Astrocyte of the cerebellum (primary cell): Measurements from ENCODE around the gene IRF2.

Source experiments
- DNase-seq: peaks from one replicate; pipeline ENCODE4 v3.0.0-alpha.2; 2011; ENCODE audit warnings: low read depth
- H3K4me3 ChIP-seq: 2 replicates; pipeline ENCODE4 v1.5.1; 2011; ENCODE audit warnings: mild to moderate bottlenecking, low read depth, low read length, moderate library complexity
- in situ Hi-C: cut with HindIII; loops from 2 replicates; pipeline ENCODE4 v1.10.0; 2017; ENCODE audit warnings: low sequenced_read_pairs
- TF ChIP-seq, protein P1 (sequence below): IDR thresholded peaks from 2 replicates; pipeline ENCODE4 v1.5.1; 2012; ENCODE audit warnings: low read length, low read depth, moderate library complexity, mild to moderate bottlenecking; ENCODE audit errors: missing control alignments

Gene IRF2

DNA sequence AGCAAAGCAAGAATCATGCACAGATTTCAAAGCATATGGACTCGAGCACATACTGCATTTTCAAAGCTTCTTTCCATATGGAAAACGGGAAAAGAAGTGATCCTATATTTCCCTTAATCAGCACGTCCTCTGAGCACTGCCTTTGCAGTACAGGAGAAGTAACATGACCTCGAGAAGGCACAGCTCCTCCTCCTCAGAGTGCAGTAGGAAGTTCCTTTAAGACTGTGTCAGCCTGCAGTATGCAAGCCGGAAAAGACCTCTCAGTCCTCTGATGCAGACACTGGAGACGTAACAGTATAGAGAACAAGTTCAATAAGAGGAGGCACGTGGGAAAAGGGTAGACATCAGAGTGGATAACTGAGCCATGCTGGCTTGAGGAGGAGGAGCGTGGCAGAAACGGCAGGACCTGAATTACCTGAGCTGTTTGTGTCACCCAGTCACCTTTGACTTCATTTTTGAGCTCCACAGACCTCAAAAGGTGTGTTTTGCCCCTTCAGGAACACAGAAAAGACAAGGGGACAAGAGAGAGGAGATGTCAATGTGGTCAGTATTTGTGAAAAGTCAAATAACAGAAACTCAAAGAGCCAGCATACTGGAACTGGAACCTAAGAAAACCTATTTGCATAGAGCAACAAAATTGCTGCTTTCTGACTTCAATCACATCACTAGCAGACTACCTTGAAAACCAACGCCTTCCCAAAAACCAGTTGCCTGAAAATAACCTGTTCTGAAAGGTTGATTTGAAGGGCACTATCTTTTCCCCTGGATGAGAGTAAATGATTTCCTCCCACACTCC, 20.8 kb downstream of the IRF2 start:
- H3K4me3 ChIP-seq, result no peak overlapping the region
- peak; percentile 31 for DNase-seq
- TF ChIP-seq, protein P1, sequence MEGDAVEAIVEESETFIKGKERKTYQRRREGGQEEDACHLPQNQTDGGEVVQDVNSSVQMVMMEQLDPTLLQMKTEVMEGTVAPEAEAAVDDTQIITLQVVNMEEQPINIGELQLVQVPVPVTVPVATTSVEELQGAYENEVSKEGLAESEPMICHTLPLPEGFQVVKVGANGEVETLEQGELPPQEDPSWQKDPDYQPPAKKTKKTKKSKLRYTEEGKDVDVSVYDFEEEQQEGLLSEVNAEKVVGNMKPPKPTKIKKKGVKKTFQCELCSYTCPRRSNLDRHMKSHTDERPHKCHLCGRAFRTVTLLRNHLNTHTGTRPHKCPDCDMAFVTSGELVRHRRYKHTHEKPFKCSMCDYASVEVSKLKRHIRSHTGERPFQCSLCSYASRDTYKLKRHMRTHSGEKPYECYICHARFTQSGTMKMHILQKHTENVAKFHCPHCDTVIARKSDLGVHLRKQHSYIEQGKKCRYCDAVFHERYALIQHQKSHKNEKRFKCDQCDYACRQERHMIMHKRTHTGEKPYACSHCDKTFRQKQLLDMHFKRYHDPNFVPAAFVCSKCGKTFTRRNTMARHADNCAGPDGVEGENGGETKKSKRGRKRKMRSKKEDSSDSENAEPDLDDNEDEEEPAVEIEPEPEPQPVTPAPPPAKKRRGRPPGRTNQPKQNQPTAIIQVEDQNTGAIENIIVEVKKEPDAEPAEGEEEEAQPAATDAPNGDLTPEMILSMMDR, result no peak
- in situ Hi-C loops, result no loop called here

DNA sequence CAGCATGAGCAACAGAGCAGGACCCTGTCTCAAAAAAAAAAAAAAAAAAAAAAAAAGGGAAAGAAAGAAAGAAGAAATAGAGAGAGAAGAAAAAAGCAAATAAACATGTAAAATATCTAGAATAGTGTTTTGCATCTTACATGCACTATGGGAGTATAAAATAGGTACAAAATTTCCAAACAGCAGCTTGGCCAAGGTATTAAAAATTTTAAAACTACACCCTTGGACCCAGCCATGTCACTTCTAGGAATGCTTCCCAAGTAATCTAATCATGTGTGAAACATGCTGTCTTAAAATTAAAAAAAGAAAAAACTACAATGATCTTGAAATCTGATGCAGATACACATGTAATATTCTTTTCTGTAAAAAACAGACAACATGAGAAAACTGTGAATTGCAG, 21.6 kb downstream of the IRF2 start:
- no peak overlapping the region for H3K4me3 ChIP-seq
- in situ Hi-C loops, result no loop called here
- TF ChIP-seq, protein P1, result no peak
- DNase-seq, result no peak

DNA sequence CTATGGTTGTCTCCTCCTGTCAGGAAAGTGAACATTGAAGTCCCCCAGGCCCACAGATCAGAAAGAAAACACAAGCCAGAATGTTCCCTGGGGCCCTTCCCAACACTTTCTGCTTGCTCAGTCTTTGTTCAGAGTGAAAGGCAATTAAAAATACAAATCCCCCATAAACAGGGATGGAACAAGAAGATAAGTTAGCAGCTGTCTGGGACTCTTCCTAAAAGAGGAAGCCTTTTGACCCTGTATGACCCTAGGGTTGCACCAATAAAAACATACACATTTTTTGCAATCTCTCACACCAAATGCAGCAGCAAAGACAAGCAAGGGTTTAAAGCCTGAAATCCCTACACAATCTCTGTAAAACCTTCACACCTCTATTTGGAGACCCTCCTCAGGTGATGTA, 22.6 kb downstream of the IRF2 start:
- no peak for DNase-seq
- in situ Hi-C loops, result no loop called here
- no peak overlapping the region for H3K4me3 ChIP-seq
- TF ChIP-seq, protein P1, result no peak

DNA sequence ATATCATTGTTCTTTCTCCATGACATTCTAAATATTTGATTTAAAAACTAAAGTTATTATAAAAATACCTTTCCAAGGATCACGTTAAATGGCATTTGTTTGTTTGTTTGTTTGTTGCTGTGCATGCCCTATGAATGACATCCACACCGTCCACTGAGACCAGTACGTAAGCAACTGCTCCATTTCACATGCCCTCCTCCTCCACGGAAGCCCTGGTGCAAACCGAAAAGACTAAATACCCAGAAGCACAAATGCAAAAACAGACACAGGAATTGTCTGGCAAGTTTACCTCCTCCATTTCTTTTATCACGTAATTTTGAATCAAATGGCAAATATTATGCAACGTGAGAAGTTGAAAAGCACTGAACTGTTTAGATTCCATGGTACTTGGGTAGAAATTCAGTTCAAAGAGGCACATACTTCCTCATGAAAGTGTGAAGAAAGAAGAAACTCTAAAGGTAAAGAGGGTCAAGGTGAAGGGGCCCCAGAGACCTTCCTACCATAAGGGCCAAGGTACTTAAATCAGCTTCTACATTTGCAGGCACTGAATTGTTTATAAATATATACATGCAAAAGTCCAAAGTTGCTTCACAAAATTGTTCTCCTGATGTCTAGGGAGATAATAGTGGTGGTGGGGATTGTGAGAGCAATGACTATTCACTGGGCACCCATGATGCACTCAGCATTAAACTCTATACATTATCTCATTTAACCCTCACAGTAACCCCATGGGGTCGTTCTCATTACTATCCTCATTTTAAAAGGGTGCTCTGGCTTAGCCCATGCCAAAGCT, 23.4 kb downstream of the IRF2 start:
- in situ Hi-C loops, result no loop called here
- DNase-seq, result no peak
- TF ChIP-seq, protein P1, result no peak
- H3K4me3 ChIP-seq, result no peak overlapping the region

DNA sequence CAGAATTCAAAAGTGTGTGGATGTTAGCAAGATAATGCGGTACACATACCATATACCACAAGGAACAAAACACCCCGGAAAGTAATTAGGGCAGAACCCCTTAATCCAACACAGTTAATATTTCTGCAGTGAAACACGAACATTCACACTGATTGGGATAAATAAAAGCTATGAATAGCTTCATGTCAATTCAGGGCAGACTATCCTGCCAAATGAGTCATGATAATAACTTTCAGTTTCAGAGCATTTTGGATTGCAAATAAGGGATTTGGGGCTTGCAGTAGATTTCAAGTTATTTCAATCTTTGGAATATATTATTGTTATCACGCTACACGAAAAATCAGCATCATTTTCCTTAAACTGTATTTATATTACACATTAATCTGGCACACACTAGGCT, 24.3 kb downstream of the IRF2 start:
- peak; percentile 55 for DNase-seq
- TF ChIP-seq, protein P1, result no peak
- H3K4me3 ChIP-seq, result no peak overlapping the region
- in situ Hi-C loops, result no loop called here

DNA sequence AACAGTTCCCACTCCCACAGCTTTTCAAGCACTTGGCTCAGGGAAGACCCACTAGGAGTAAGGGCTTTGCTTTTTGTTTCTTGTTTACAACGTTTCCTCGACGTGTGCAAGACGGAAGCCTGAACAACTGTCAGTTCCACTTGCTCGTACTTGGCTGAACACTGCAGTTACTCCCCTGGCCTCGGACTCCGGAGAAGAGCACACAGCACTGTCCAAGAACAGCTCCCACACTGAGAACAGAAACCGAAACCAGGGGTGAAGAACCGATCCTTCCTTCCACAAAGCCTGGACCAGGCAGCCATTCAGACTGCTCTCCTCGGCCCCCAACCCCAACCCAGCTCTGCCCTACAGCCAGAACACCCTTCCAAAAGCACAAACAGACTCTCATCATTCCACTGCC, 25.5 kb downstream of the IRF2 start:
- TF ChIP-seq, protein P1, result no peak
- in situ Hi-C loops, result no loop called here
- H3K4me3 ChIP-seq, result peak overlapping the region; percentile 28
- DNase-seq, result no peak
